ENCODE data around the gene HSPBP1.

Gene HSPBP1

GRCh38 chr19:55256562-55257460, 23.1 kb downstream of the HSPBP1 start:
- FAIRE-seq (no peak), DNase-seq (ENCODE audit: insufficient read length, low spot score) (no peak)

DNA sequence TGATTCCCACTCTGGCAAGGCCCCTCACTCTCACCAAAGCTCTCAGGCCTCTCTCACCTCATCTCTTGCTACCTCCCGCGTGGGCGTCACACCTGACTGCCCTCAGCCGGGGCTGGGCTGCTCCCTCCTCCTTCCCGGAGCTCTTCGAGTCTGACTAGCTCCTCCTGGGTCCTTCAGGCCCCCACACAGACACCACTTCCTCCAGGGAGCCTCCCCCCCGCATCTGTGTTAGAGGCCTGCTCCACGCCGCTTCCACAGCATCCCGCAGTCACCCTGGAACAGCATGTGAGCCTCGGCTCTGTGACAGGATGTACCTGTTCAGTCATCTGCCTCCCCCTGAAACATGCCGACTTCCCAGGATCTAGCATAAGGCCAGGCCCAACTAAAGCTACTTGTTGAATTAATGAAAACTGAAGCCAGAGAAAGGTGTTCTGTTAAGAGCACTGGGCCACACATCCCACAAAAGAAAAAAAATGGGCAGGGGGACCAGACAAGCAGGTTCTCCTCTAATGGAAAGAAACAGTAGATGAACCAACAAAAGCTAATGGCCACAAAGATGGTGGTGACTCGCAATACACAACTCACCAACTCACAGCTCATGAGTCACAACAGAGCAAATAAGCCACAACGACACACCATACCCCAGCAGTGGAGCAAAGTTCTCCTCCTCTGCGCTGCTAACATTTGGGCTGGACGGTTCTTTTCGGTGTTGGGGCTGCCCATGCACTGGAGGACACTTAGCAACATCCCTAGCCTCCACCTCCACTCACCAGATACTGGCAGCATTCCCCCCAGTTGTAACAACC, 24.1 kb downstream of the HSPBP1 start:
- FAIRE-seq: peak; percentile 80
- DNase-seq (ENCODE audit: insufficient read length, low spot score): no peak

DNA sequence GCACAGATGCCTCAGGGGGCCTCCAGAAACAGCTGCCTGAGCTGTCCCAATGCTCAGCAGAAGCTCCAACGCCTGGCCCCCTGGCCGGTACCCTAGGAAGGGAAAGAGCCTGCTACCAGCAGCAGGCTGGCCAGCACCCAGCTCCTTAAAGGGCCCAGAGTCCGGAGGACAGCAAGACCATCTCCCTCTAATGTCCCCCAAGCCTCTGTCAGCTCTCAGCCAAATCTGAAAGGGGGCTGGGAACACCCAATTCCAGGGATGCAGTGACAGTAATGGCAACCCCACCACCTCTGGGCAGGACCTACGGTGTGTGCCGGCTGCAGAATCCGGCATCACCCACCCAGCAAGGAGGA, 25.3 kb downstream of the HSPBP1 start:
- DNase-seq (ENCODE audit: insufficient read length, low spot score) (no peak), FAIRE-seq (no peak)

- DNase-seq (ENCODE audit: insufficient read length, low spot score): peak; percentile 74
- FAIRE-seq: peak; percentile 99
Observed at GRCh38 chr19:55253842-55254624, 25.9 kb downstream of the HSPBP1 start.

GRCh38 chr19:55252760-55253663, 26.9 kb downstream of the HSPBP1 start:
- DNase-seq (ENCODE audit: insufficient read length, low spot score) (no peak), FAIRE-seq (peak; percentile 28)

DNA sequence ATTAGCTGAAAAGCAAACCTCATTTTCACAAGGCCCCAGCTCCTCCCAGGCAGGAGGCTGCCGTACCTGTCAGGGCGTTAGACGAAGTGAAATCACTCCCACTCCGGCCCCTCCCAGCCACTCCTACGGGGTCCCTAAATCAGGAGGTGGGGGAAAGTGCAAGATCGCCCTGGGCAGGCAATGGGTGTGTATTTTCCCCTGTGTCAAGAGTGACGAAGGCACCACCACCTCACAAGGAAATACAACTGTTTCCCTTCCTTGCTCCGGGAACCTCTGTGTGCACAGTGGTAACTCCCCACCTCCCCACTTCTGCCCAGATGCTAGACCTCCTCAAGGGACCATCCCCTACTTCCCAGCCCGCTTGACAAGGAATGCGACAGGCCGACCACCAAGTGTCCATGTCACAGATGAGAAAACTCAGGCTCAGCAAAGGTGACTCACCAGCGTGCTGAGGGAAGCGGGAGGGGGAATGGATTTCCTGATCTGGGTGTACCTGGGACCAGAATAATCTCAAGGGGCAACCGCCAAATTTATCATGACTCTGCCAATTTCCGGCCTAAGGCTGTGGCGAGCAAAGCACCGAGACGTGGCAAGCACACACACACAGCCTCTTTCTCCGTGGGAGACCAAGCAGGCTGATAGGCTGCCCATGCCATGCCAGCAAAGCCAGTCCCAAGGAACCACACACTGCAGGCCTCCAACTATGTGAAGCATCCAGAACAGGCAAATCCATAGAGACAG, 28.4 kb downstream of the HSPBP1 start:
- FAIRE-seq: peak; percentile 85

GRCh38 chr19:55250262-55251036, 29.5 kb downstream of the HSPBP1 start:
- DNase-seq (ENCODE audit: insufficient read length, low spot score) (no peak), FAIRE-seq (no peak)

More for the DNA sequence above, 28.4 kb downstream of the HSPBP1 start:
- no peak for DNase-seq (ENCODE audit: insufficient read length, low spot score)

DNA sequence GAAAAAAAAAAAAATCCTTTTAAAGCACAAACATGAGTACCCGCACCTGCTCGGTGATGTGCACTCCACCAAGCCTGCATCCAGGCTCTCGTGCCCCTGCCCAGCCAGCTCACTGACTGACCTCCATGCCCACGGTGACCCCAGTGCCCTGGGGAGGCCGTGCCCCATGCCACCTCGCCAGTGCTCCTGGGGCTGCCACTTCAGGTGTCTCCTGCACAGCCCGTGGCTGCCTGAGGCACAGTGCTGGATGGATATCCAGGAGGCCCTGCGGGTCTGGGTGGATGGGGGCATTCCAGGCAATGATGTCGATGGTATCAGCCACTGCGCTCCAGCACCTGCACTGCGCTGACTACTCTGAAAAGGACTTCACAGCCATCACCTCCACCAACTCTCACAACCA, 30.1 kb downstream of the HSPBP1 start:
- no peak for FAIRE-seq
- no peak for DNase-seq (ENCODE audit: insufficient read length, low spot score)

GRCh38 chr19:55248704-55249103, 31.2 kb downstream of the HSPBP1 start:
- no peak for FAIRE-seq

GRCh38 chr19:55248166-55248675, 31.7 kb downstream of the HSPBP1 start:
- FAIRE-seq (no peak), DNase-seq (ENCODE audit: insufficient read length, low spot score) (no peak)

More at GRCh38 chr19:55248704-55249103, 31.2 kb downstream of the HSPBP1 start:
- DNase-seq (ENCODE audit: insufficient read length, low spot score): no peak

- DNase-seq (ENCODE audit: insufficient read length, low spot score) (no peak), FAIRE-seq (no peak)
Observed at GRCh38 chr19:55247621-55248099, 32.2 kb downstream of the HSPBP1 start.

GRCh38 chr19:55246462-55247451, 33.2 kb downstream of the HSPBP1 start:
- DNase-seq (ENCODE audit: insufficient read length, low spot score) (no peak), FAIRE-seq (no peak)

DNA sequence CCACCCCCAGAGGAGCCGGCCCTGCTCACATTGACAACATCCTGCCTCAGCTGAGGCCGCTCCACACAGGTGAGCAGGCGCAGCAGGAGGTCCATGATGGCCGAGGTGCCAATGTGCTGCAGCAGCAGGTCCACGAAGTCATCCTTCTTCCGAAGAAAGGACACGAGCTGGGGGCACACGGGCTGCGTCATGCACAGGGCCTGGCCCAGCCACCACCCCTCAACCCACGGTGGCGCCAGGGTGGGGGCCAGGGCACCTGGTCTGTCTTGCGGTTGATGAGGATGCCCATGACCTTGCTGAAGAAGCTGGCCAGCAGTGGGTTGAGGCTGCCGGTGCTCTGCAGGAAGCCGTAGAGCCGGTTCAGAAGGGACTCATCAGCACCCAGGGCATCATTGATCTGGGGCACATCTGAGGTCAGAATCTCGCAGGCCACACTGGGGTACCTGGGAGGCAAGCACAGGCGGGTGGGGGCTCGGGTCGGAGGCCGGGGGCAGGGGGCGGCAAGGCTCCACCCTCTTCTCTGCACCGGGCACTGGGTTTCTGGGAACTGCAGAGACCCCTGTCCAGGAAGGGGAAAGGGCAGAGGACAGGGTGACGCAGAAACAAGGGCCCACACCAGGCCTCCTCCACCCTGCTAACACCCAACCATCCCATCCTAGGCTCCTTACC, 34.5 kb downstream of the HSPBP1 start:
- no peak for FAIRE-seq
- DNase-seq (ENCODE audit: insufficient read length, low spot score): no peak

DNA sequence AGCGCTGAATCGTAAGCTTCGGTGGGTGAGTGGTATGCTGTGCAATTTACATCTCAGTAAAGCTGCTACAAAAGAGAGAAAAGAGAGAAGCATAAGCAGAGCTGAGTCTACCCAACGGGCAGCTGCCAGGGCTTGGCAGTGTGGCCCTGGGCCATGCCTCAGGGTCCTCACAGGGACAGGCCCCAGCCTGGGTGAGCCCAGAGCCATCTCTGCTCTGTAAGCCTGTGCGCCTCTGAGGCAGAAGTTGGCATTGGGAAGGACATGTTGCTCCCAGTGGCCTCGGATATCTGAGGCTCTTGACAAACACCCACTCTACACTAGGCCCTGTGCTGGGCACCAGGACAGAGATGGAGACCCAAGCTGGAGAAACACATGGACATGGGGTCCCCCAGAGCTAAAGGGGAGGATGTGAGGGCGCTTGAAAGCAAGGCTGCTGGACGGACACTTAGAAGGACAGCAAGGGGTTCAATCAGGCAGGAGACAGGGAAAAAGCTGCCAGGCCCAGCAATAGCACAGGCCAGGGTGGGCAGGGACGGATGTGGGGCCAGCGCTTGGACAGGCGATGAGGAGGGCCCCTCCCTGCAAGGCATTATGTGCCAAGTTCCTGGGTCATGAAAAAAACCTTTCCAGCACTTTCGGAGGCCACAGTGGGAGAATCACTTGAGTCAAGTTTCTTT, 35.8 kb downstream of the HSPBP1 start:
- FAIRE-seq (no peak), DNase-seq (ENCODE audit: insufficient read length, low spot score) (no peak)

GRCh38 chr19:55242517-55242916, 37.4 kb downstream of the HSPBP1 start:
- no peak for FAIRE-seq
- no peak for DNase-seq (ENCODE audit: insufficient read length, low spot score)

DNA sequence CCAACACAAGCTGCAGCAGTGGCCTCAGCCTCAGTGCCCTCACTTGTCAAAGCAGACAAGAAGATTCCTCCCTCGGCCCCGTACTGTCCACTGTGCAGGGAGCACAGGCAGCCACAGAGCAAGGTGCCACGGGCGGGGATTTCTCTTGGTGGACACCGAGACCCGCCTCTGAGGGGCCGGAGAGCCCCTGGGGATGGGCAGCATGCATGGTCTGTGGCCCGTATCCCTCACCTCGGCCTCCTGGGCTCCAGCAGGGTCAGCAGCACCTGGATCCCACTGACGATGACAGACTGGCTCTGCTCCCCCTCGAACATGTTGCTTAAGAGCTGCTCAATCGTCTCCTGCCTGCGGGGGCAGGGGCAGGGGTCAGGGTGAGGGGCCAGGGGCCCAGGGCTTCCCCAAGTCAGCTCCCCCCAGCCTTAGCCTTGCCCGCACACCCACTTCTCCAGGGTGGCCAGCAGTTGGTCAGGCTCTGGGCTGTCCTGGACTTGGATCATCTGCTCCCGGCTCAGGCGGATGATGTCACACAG, 37.9 kb downstream of the HSPBP1 start:
- no peak for FAIRE-seq
- no peak for DNase-seq (ENCODE audit: insufficient read length, low spot score)
